Activated B cell treated with CpG ODN at 0.5 μM for 24 hours (primary cell): ENCODE results near the gene ANAPC5. TPM values are rescaled to one million over a fixed set of nuclear protein-coding genes. Genes with fewer than 3 reads are reported as not detected.
"Not testable (repeated sequence)": the region's sequence is repeated elsewhere in the genome, so short reads cannot be mapped to it uniquely, and the experiment has no call there.

Source experiments
- ATAC-seq: fragments of 200-7000 bp; cut with Tn5 transposase; one replicate; pipeline ENCODE4 v1.10.0; 2021; ENCODE audit warnings: low read depth, mild to moderate bottlenecking, moderate library complexity
- CTCF ChIA-PET: fragments of 350-600 bp; sonication (Branson Sonifier 250); formaldehyde crosslinking; loops from one replicate; lab custom pipeline; 2021; ENCODE audit warnings: antibody characterized with exemption; lab: Charles Lee
- POLR2A ChIA-PET: fragments of 350-600 bp; sonication (Branson Sonifier 250); formaldehyde crosslinking; loops from one replicate; lab custom pipeline; 2021; ENCODE audit warnings: antibody characterized with exemption; lab: Charles Lee
- DNase-seq: peaks from one replicate; pipeline ENCODE4 v3.0.0; 2022
- H3K27ac Mint-ChIP-seq: one replicate; pipeline ENCODE4 v1.8.0; 2020; ENCODE audit warnings: mixed read lengths
- H3K27me3 Mint-ChIP-seq: one replicate; pipeline ENCODE4 v1.8.0; 2021; ENCODE audit warnings: mixed read lengths
- H3K36me3 Mint-ChIP-seq: one replicate; pipeline ENCODE4 v1.8.0; 2021; ENCODE audit warnings: low read depth, mixed read lengths
- H3K4me1 Mint-ChIP-seq: one replicate; pipeline ENCODE4 v1.8.0; 2021; ENCODE audit warnings: mixed read lengths
- H3K4me3 Mint-ChIP-seq: one replicate; pipeline ENCODE4 v1.8.0; 2020; ENCODE audit warnings: mild to moderate bottlenecking, mixed read lengths
- H3K9me3 Mint-ChIP-seq: one replicate; pipeline ENCODE4 v1.8.0; 2020; ENCODE audit warnings: mixed read lengths
- intact Hi-C: fragments of 100-400 bp; cut with micrococcal nuclease; formaldehyde crosslinking; loops from one replicate; pipeline ENCODE4 v1.15.1; 2024
- total RNA-seq: library from RNA; stranded (reverse); gene quantifications from 2 replicates; pipeline ENCODE4 v1.2.3, GENCODE V29; 2022
- TF ChIP-seq, protein P1 (sequence below): fragments of 200-600 bp; IDR thresholded peaks from one replicate; pipeline ENCODE4 v1.8.0; 2022; ENCODE audit warnings: antibody characterized with exemption, mild to moderate bottlenecking

Gene ANAPC5
- total RNA-seq, 1 donor from 2014 or later: 143 TPM

- intact Hi-C loops: no loop called here
- no peak for ATAC-seq
- ChIA-PET POLR2A (no interaction called here), CTCF (no interaction called here)
- peaks cover 17% of the 10 kb centered on the region for H3K36me3 Mint-ChIP-seq
- peaks cover 9% of the 10 kb centered on the region for H3K4me1 Mint-ChIP-seq
- H3K4me3 Mint-ChIP-seq: no peak overlapping the region
- no peaks in the 10 kb centered on the region for H3K9me3 Mint-ChIP-seq
- TF ChIP-seq, protein P1, sequence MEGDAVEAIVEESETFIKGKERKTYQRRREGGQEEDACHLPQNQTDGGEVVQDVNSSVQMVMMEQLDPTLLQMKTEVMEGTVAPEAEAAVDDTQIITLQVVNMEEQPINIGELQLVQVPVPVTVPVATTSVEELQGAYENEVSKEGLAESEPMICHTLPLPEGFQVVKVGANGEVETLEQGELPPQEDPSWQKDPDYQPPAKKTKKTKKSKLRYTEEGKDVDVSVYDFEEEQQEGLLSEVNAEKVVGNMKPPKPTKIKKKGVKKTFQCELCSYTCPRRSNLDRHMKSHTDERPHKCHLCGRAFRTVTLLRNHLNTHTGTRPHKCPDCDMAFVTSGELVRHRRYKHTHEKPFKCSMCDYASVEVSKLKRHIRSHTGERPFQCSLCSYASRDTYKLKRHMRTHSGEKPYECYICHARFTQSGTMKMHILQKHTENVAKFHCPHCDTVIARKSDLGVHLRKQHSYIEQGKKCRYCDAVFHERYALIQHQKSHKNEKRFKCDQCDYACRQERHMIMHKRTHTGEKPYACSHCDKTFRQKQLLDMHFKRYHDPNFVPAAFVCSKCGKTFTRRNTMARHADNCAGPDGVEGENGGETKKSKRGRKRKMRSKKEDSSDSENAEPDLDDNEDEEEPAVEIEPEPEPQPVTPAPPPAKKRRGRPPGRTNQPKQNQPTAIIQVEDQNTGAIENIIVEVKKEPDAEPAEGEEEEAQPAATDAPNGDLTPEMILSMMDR: no peak
- no peak for DNase-seq
- H3K27me3 Mint-ChIP-seq: no peaks in the 10 kb centered on the region
- no peak overlapping the region for H3K27ac Mint-ChIP-seq
Measured at GRCh38 chr12:121282072-121282742, 70.0 kb downstream of the ANAPC5 start.

- H3K4me3 Mint-ChIP-seq, DNase-seq, H3K27ac Mint-ChIP-seq, H3K27me3 Mint-ChIP-seq, ATAC-seq, H3K9me3 Mint-ChIP-seq, CTCF ChIA-PET, POLR2A ChIA-PET, intact Hi-C loops: not testable (repeated sequence)
- peaks cover 21% of the 10 kb centered on the region for H3K36me3 Mint-ChIP-seq
- peaks cover 11% of the 10 kb centered on the region for H3K4me1 Mint-ChIP-seq
Measured at GRCh38 chr12:121281116-121281515, 71.1 kb downstream of the ANAPC5 start.

- peaks cover 11% of the 10 kb centered on the region for H3K4me1 Mint-ChIP-seq
- DNase-seq, CTCF ChIA-PET, H3K27me3 Mint-ChIP-seq, H3K27ac Mint-ChIP-seq, ATAC-seq, POLR2A ChIA-PET, H3K9me3 Mint-ChIP-seq, H3K4me3 Mint-ChIP-seq, intact Hi-C loops: not testable (repeated sequence)
- peaks cover 23% of the 10 kb centered on the region for H3K36me3 Mint-ChIP-seq
Measured at GRCh38 chr12:121280531-121280930, 71.7 kb downstream of the ANAPC5 start.

DNA sequence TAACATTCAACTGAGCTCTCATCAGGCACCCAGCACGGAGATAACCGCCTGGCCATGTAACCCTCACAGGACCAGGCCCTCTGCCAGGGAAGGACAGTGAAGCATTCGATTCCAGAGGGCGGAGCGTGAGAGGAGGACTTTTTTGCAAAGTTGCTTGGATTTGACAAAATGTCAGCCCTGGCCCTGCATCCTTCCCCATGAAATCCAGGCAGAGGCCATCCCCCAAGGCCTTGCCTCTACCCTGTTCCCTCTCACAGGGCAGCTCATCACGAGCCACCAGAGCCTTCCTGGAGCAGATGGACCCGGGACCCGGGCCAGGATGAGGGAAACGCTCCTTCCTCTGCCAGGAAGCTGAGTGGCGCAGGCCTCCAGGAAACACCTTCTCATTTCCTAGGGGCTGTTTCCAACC, 72.7 kb downstream of the ANAPC5 start:
- no peaks in the 10 kb centered on the region for H3K9me3 Mint-ChIP-seq
- H3K4me3 Mint-ChIP-seq: no peak overlapping the region
- no peak for DNase-seq
- POLR2A ChIA-PET: no interaction called here
- H3K27me3 Mint-ChIP-seq: no peaks in the 10 kb centered on the region
- no peak for ATAC-seq
- H3K36me3 Mint-ChIP-seq: peaks cover 25% of the 10 kb centered on the region
- TF ChIP-seq, protein P1: no peak
- peaks cover 11% of the 10 kb centered on the region for H3K4me1 Mint-ChIP-seq
- intact Hi-C loops: no loop called here
- CTCF ChIA-PET: no interaction called here
- no peak overlapping the region for H3K27ac Mint-ChIP-seq

DNA sequence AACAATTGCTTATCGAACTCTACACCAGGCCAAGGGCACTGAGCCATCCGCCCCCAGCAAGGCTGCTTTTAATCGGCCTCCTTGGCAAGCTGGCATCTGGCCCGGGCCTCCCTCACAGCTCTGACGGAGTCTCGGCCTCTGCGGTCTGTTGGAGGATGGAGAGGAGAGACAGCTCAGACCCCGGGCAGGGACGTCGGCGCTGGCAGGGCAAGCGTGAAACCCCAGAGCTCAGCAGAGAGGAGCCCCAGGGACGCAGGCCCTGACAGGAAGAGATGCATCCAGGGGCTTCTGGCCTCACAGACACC, 73.2 kb downstream of the ANAPC5 start:
- Mint-ChIP-seq H3K4me1 (peaks cover 11% of the 10 kb centered on the region), H3K27ac (no peak overlapping the region), H3K36me3 (peaks cover 24% of the 10 kb centered on the region), H3K27me3 (no peaks in the 10 kb centered on the region), H3K4me3 (no peak overlapping the region), H3K9me3 (no peaks in the 10 kb centered on the region)
- TF ChIP-seq, protein P1: no peak
- intact Hi-C loops: no loop called here
- no peak for ATAC-seq
- POLR2A ChIA-PET: no interaction called here
- DNase-seq: no peak
- CTCF ChIA-PET: no interaction called here

DNA sequence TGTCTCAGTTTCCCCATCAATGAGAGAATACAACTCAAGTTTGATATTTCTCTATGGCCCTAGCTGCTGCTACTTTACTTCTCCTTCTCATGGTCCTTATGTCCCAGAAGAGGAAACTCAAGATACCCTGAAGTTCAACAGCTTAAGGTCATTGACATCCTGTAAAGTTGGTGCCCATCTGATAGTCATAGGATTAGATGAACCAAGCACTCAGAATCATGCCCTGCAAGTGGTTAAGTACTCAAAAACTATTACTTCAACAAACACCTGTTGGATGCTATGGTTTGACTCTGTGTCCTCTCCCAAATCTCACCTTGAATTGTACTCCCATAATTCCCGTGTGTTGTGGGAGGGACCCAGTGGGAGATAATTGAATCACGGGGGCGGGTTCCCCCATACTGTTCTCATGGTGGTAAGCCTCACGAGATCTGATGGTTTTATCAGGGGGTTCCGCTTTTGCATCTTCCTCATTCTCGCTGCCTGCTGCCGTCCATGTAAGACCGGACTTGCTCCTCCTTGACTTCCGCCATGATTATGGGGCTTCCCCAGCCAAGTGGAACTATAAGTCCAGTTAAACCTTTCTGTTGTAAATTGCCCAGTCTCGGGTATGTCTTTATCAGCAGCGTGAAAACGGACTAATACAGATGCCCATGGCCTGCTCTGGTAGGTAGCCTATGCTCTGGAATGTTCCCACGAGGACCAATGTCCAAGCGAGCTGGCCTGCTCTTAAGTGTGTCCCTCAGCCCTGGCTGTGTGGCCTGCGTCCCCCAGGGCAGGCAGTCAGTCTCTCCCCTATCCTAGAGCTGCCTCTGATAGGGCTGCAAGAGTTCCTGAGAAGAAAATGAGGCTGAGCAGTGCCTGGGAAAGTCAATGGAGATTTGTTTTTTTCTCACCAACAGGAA, 73.8 kb downstream of the ANAPC5 start:
- DNase-seq (no peak), ATAC-seq (no peak)
- intact Hi-C loops: no loop called here
- no peaks in the 10 kb centered on the region for H3K9me3 Mint-ChIP-seq
- ChIA-PET CTCF (no interaction called here), POLR2A (no interaction called here)
- peaks cover 28% of the 10 kb centered on the region for H3K36me3 Mint-ChIP-seq
- peaks cover 11% of the 10 kb centered on the region for H3K4me1 Mint-ChIP-seq
- no peak overlapping the region for H3K4me3 Mint-ChIP-seq
- TF ChIP-seq, protein P1: no peak
- H3K27me3 Mint-ChIP-seq: no peaks in the 10 kb centered on the region
- H3K27ac Mint-ChIP-seq: peak overlapping the region; percentile 24
